H1 (cell line): ENCODE data around the gene FLOT1. TPM values are rescaled to one million over a fixed set of nuclear protein-coding genes. Genes with fewer than 3 reads are reported as not detected.

ENCODE experiments used
- CTCF ChIA-PET: fragments of 300-600 bp; sonication (Branson Sonifier 250); formaldehyde crosslinking; loops from one replicate; lab custom pipeline; 2021; ENCODE audit not compliant: partially characterized antibody; lab: Charles Lee
- POLR2A ChIA-PET: fragments of 300-600 bp; sonication (Branson Sonifier 250); formaldehyde crosslinking; loops from one replicate; lab custom pipeline; 2021; ENCODE audit warnings: inconsistent platforms; ENCODE audit not compliant: partially characterized antibody; lab: Charles Lee
- DNase-seq, 2 experiments: peaks; one replicate each; pipeline versions ENCODE4 v3.0.0 to v3.0.0-alpha.2; 2010 to 2022; ENCODE audit warnings: low spot score in 2 of 2, low read depth in 1 of 2, mixed read lengths in 1 of 2
- FAIRE-seq: peaks from 2 replicates; lab custom pipeline; 2011; peaks lifted over from hg19 to GRCh38; lab: Jason Lieb, UNC
- H2AFZ ChIP-seq: 2 replicates; pipeline ENCODE4 v1.8.1; 2012; ENCODE audit warnings: low read length, inconsistent platforms
- H2AK5ac ChIP-seq: 2 replicates; pipeline ENCODE4 v1.6.1; 2013; ENCODE audit warnings: low read depth, low read length
- H2BK120ac ChIP-seq: replicated peaks from 2 replicates; pipeline ENCODE3; 2013; ENCODE audit warnings: low read depth, low read length, inconsistent platforms
- H2BK12ac ChIP-seq: 2 replicates; pipeline ENCODE4 v1.6.1; 2013; ENCODE audit warnings: low read depth, low read length
- H2BK15ac ChIP-seq: 2 replicates; pipeline ENCODE4 v1.6.1; 2013; ENCODE audit warnings: low read length
- H2BK20ac ChIP-seq: 2 replicates; pipeline ENCODE4 v1.6.1; 2013; ENCODE audit warnings: low read length
- H2BK5ac ChIP-seq: 2 replicates; pipeline ENCODE4 v1.6.1; 2013; ENCODE audit warnings: low read depth, low read length
- H3K14ac ChIP-seq: 2 replicates; pipeline ENCODE4 v1.6.1; 2013; ENCODE audit warnings: inconsistent platforms; ENCODE audit not compliant: insufficient read length
- H3K18ac ChIP-seq: 2 replicates; pipeline ENCODE4 v1.6.1; 2013; ENCODE audit warnings: low read length; ENCODE audit errors: extremely low read depth
- H3K23ac ChIP-seq: 2 replicates; pipeline ENCODE4 v1.6.1; 2013; ENCODE audit warnings: inconsistent platforms; ENCODE audit not compliant: insufficient read length
- H3K23me2 ChIP-seq: 2 replicates; pipeline ENCODE4 v1.6.1; 2013; ENCODE audit warnings: low read depth, low read length
- H3K27ac ChIP-seq: 2 replicates; pipeline ENCODE4 v1.6.1; 2011; ENCODE audit warnings: low read depth, low read length, inconsistent platforms
- H3K27me3 ChIP-seq, 4 experiments: replicated peaks in 1 of 4; 1 replicate in 1 of 4; 2 replicates in 3 of 4; pipeline versions ENCODE4 v1.6.1 to v1.8.1; 2011 to 2013; ENCODE audit warnings: low read length in 3 of 4, mild to moderate bottlenecking in 3 of 4, inconsistent platforms in 2 of 4, mixed read lengths in 2 of 4, moderate library complexity in 1 of 4; ENCODE audit not compliant: control insufficient read depth in 3 of 4, insufficient read depth in 3 of 4; ENCODE audit errors: extremely low read depth in 1 of 4
- H3K36me3 ChIP-seq, 4 experiments: 2 replicates each; pipeline versions ENCODE4 v1.6.1 to v1.8.1; 2011 to 2013; ENCODE audit warnings: mild to moderate bottlenecking in 4 of 4, low read length in 3 of 4, moderate library complexity in 2 of 4, control low read depth in 1 of 4, inconsistent platforms in 1 of 4; ENCODE audit not compliant: insufficient read depth in 4 of 4, control insufficient read depth in 2 of 4
- H3K4ac ChIP-seq: replicated peaks from 2 replicates; pipeline ENCODE3; 2013; ENCODE audit warnings: low read length, low read depth, mixed read lengths, inconsistent platforms; ENCODE audit not compliant: insufficient read length
- H3K4me1 ChIP-seq, 4 experiments: replicated peaks in 1 of 4; 1 replicate in 1 of 4; 2 replicates in 3 of 4; pipeline versions ENCODE4 v1.6.1 to v1.8.1; 2011 to 2013; ENCODE audit warnings: low read length in 3 of 4, inconsistent platforms in 2 of 4, mixed read lengths in 1 of 4; ENCODE audit not compliant: insufficient read depth in 4 of 4, control insufficient read depth in 3 of 4
- H3K4me2 ChIP-seq, 2 experiments: 2 replicates each; pipeline versions ENCODE4 v1.6.1 to v1.8.1; 2011 to 2013; ENCODE audit warnings: low read depth in 2 of 2, low read length in 2 of 2, control low read depth in 1 of 2, inconsistent platforms in 1 of 2, mild to moderate bottlenecking in 1 of 2; ENCODE audit not compliant: insufficient read depth in 1 of 2
- H3K4me3 ChIP-seq, 4 experiments: fragments of 200-600, 300-600 bp in 1 of 4; sonication (generic), shearing (Covaris generic), sonication (Bioruptor Twin) in 1 of 4; 2 replicates each; pipeline versions ENCODE4 v1.5.1 to v1.8.1; 2011 to 2016; ENCODE audit warnings: low read length in 4 of 4, low read depth in 3 of 4, control low read depth in 2 of 4, inconsistent platforms in 2 of 4, mild to moderate bottlenecking in 2 of 4, mixed read lengths in 1 of 4, moderate library complexity in 1 of 4; ENCODE audit not compliant: insufficient read depth in 2 of 4; ENCODE audit errors: extremely low read depth in 1 of 4
- H3K56ac ChIP-seq: replicated peaks from 2 replicates; pipeline ENCODE3; 2013; ENCODE audit warnings: low read depth, mild to moderate bottlenecking, mixed read lengths, low read length, inconsistent platforms; ENCODE audit not compliant: insufficient read length
- H3K79me1 ChIP-seq: 2 replicates; pipeline ENCODE4 v1.6.1; 2013; ENCODE audit warnings: low read depth, low read length, control low read depth
- H3K79me2 ChIP-seq, 2 experiments: 2 replicates each; pipeline versions ENCODE4 v1.6.1 to v1.8.1; 2012 to 2013; ENCODE audit warnings: low read length in 2 of 2, mild to moderate bottlenecking in 2 of 2, inconsistent platforms in 1 of 2; ENCODE audit not compliant: insufficient read depth in 2 of 2, control insufficient read depth in 1 of 2
- H3K9ac ChIP-seq, 4 experiments: replicated peaks in 1 of 4; 1 replicate in 1 of 4; 2 replicates in 3 of 4; pipeline versions ENCODE4 v1.6.1 to v1.8.1; 2011 to 2013; ENCODE audit warnings: low read depth in 3 of 4, low read length in 3 of 4, control low read depth in 2 of 4, mild to moderate bottlenecking in 2 of 4, moderate library complexity in 2 of 4, inconsistent platforms in 1 of 4; ENCODE audit errors: extremely low read depth in 1 of 4
- H3K9me3 ChIP-seq, 2 experiments: 2 replicates each; pipeline versions ENCODE4 v1.6.1 to v1.8.1; 2012 to 2013; ENCODE audit warnings: mild to moderate bottlenecking in 2 of 2, moderate library complexity in 2 of 2, control low read depth in 1 of 2, inconsistent platforms in 1 of 2, low read depth in 1 of 2, low read length in 1 of 2, mixed read lengths in 1 of 2; ENCODE audit not compliant: insufficient read depth in 2 of 2
- H4K20me1 ChIP-seq, 2 experiments: replicated peaks in 1 of 2; 2 replicates each; pipeline versions ENCODE3 to v1.8.1; 2011 to 2013; ENCODE audit warnings: inconsistent platforms in 2 of 2, low read length in 2 of 2, mild to moderate bottlenecking in 1 of 2; ENCODE audit not compliant: insufficient read depth in 2 of 2, control insufficient read depth in 1 of 2
- H4K5ac ChIP-seq: 2 replicates; pipeline ENCODE4 v1.6.1; 2013; ENCODE audit warnings: low read length, low read depth, mixed read lengths, inconsistent platforms; ENCODE audit not compliant: insufficient read length
- H4K8ac ChIP-seq: 2 replicates; pipeline ENCODE4 v1.8.0; 2013; ENCODE audit warnings: mild to moderate bottlenecking, moderate library complexity, low read length, inconsistent platforms; ENCODE audit not compliant: insufficient read depth; ENCODE audit errors: extremely low read depth
- H4K91ac ChIP-seq: replicated peaks from 2 replicates; pipeline ENCODE3; 2013; ENCODE audit warnings: low read length, mixed read lengths, inconsistent platforms; ENCODE audit not compliant: insufficient read length
- CBX5 ChIP-seq: fragments of 300-800, 300-1000 bp; sonication (generic); IDR thresholded peaks from 2 replicates; pipeline ENCODE4 v1.7.1; 2016; ENCODE audit warnings: antibody characterized with exemption, low read length, low read depth
- CREB1 ChIP-seq: IDR thresholded peaks from 2 replicates; pipeline ENCODE4 v1.6.1; 2012; ENCODE audit warnings: inconsistent platforms
- EP300 ChIP-seq, 2 experiments: IDR thresholded peaks; 1 replicate in 1 of 2; 2 replicates in 1 of 2; pipeline ENCODE4 v1.6.1; 2011 to 2012; ENCODE audit warnings: low read depth in 2 of 2, low read length in 2 of 2, mild to moderate bottlenecking in 2 of 2, borderline replicate concordance in 1 of 2, inconsistent platforms in 1 of 2, moderate library complexity in 1 of 2
- FOSL1 ChIP-seq: IDR thresholded peaks from 2 replicates; pipeline ENCODE4 v1.6.1; 2011; ENCODE audit warnings: mild to moderate bottlenecking, low read depth, low read length, moderate library complexity; ENCODE audit not compliant: insufficient read depth
- KDM5A ChIP-seq: fragments of 200-600 bp; IDR thresholded peaks from 2 replicates; pipeline ENCODE4 v1.7.1; 2012; ENCODE audit warnings: mild to moderate bottlenecking, low read length, inconsistent platforms, mixed read lengths
- RAD21 ChIP-seq, 2 experiments: IDR thresholded peaks in 1 of 2; conservative IDR thresholded peaks in 1 of 2; 2 replicates each; pipeline ENCODE4 v1.6.1; 2011; ENCODE audit warnings: low read depth in 2 of 2, low read length in 2 of 2, improper control_type of control experiment in 1 of 2, inconsistent platforms in 1 of 2, mild to moderate bottlenecking in 1 of 2, moderate library complexity in 1 of 2
- RBBP5 ChIP-seq: IDR thresholded peaks from 2 replicates; pipeline ENCODE4 v1.7.1; 2012; ENCODE audit warnings: low read depth, mild to moderate bottlenecking, inconsistent platforms, low read length, moderate library complexity, borderline replicate concordance
- RFX5 ChIP-seq: IDR thresholded peaks from 2 replicates; pipeline ENCODE4 v1.6.1; 2011; ENCODE audit warnings: low read depth, low read length, improper control_type of control experiment, borderline replicate concordance
- SUZ12 ChIP-seq: fragments of 200-600 bp; sonication (generic); IDR thresholded peaks from 2 replicates; pipeline ENCODE4 v1.6.1; 2012; ENCODE audit warnings: mild to moderate bottlenecking, inconsistent platforms, low read length, moderate library complexity, mixed read lengths
- TBP ChIP-seq: IDR thresholded peaks from 2 replicates; pipeline ENCODE4 v1.6.1; 2011; ENCODE audit warnings: low read depth, low read length, improper control_type of control experiment
- WGBS, 2 experiments: shearing (Covaris generic) in 1 of 2; methylation state at CpG; one replicate each; pipeline versions ENCODE4 v1.1.6 to v1.1.7; 2013 to 2015; ENCODE audit warnings: low lambda C conversion rate in 2 of 2, mixed read lengths in 2 of 2, inconsistent platforms in 1 of 2, low coverage in 1 of 2, missing lambda C conversion rate in 1 of 2; ENCODE audit not compliant: insufficient replicate concordance in 2 of 2, insufficient coverage in 1 of 2, insufficient read length in 1 of 2; ENCODE audit errors: extremely low coverage in 1 of 2, missing lambda C conversion rate in 1 of 2; 5-methylcytosine and 5-hydroxymethylcytosine counted together
- polyA plus RNA-seq, 7 experiments: library from polyadenylated mRNA; depleted of rRNA in 3 of 7; stranded (reverse) in 5 of 7; unstranded in 2 of 7; fragments of >200 nt in 5 of 7; fragments of 200-250 nt in 2 of 7; gene quantifications; 1 replicate in 5 of 7; 2 replicates in 1 of 7; 4 replicates in 1 of 7; pipeline versions ENCODE4 v1.2.1 to v1.2.3, GENCODE V29; 2011 to 2013; ENCODE audit warnings: missing spikeins in 2 of 7, mixed read lengths in 2 of 7
- total RNA-seq: library from RNA; stranded (reverse); fragmentation: NEBNext Ultra II Directional; extraction: Animal tissue kit (Norgen Biotek cat#: 25700); gene quantifications from 2 replicates; pipeline ENCODE4 v1.2.1, GENCODE V29; 2021

FLOT1 gene
- total and polyA plus RNA-seq, 2 of the 8 experiments (the other 6 are each of a cell fraction or from before 2014, with no cell fraction given), result 87.5 to 88.1 TPM

GRCh38 chr6:30749554-30750378, 7.3 kb upstream of the FLOT1 start:
- H3K23ac ChIP-seq, result no peak overlapping the region
- H3K4me2 ChIP-seq, result no peak overlapping the region
- no peak overlapping the region for H3K18ac ChIP-seq
- H2BK12ac ChIP-seq, result no peak overlapping the region
- H4K91ac ChIP-seq, result no peak overlapping the region
- no peaks in the 10 kb centered on the region for H4K20me1 ChIP-seq
- H3K79me2 ChIP-seq, result no peaks in the 10 kb centered on the region
- peaks cover 0 to 6% (median 2%) of the 10 kb centered on the region in 4 experiments; a peak in 3 of 7 replicates for H3K4me1 ChIP-seq
- no peak overlapping the region for H2AK5ac ChIP-seq
- H4K5ac ChIP-seq, result no peak overlapping the region
- CTCF ChIA-PET, result interaction anchor here (0.7 to 2.3 kb wide), 5 partner anchors 19 to 329 kb away, joined by 3 to 7 read pairs (median 4); partner anchors contain the start of gene DHX16
- POLR2A ChIA-PET, result interaction anchor here (0.8 kb wide), 1 partner anchor 28 kb away, joined by 3 read pairs; no protein-coding TSS in a partner anchor
- WGBS, 2 experiments, result 91% methylated on average over 11 of the region's 12 CpGs; no CpG with 5 or more reads in 1 of the 2 experiments
- H3K56ac ChIP-seq, result no peak overlapping the region
- no peaks in the 10 kb centered on the region for H3K9me3 ChIP-seq
- no peaks in the 10 kb centered on the region; a peak in 1 of 7 replicates for H3K27me3 ChIP-seq
- H3K79me1 ChIP-seq, result no peaks in the 10 kb centered on the region
- no peak overlapping the region for H3K14ac ChIP-seq
- FAIRE-seq (no peak), DNase-seq (no peak)
- H3K4me3 ChIP-seq, result no peak overlapping the region
- H2BK5ac ChIP-seq, result no peak overlapping the region
- no peak overlapping the region for H3K27ac ChIP-seq
- no peak overlapping the region for H3K4ac ChIP-seq
- no peak overlapping the region for H2BK120ac ChIP-seq
- peaks cover under 1% of the 10 kb centered on the region; the same call in 1 of the 2 replicates for H3K23me2 ChIP-seq
- no peak overlapping the region for H3K9ac ChIP-seq
- H2BK15ac ChIP-seq, result no peak overlapping the region; the same call in 1 of the 2 replicates
- TF ChIP-seq RBBP5 (no peak), KDM5A (no peak), SUZ12 (no peak), TBP (no peak), FOSL1 (no peak), RAD21 (IDR thresholded peaks at IDR 0.05 in 1 of 2, conservative IDR thresholded peaks at IDR 0.05 in 1 of 2; ENCODE audit: low read depth in 2 of 2, low read length in 2 of 2) (no peak), CREB1 (no peak), EP300 (IDR thresholded peaks at IDR 0.05; ENCODE audit: borderline replicate concordance in 1 of 2, low read depth in 2 of 2, low read length in 2 of 2) (no peak), RFX5 (no peak), CBX5 (no peak)
- H4K8ac ChIP-seq, result no peak overlapping the region
- no peak overlapping the region for H2BK20ac ChIP-seq
- no peak overlapping the region for H2AFZ ChIP-seq
- no peaks in the 10 kb centered on the region for H3K36me3 ChIP-seq
